NT2/D1 (cell line): Measurements from ENCODE around the gene SELENOO.

Experiments used
- DNase-seq: peaks from one replicate; pipeline ENCODE4 v3.0.0-alpha.2; 2011; ENCODE audit warnings: low read depth, low spot score
- H3K27me3 ChIP-seq: 2 replicates; pipeline ENCODE4 v1.6.0; 2011; ENCODE audit warnings: mild to moderate bottlenecking; ENCODE audit not compliant: insufficient read length, insufficient read depth
- H3K36me3 ChIP-seq: 2 replicates; pipeline ENCODE4 v1.6.1; 2011; ENCODE audit warnings: mild to moderate bottlenecking, low read length, mixed read lengths; ENCODE audit not compliant: insufficient read depth, insufficient read length
- H3K4me1 ChIP-seq: 2 replicates; pipeline ENCODE4 v1.5.1; 2011; ENCODE audit not compliant: insufficient read depth, insufficient read length
- H3K4me3 ChIP-seq: 2 replicates; pipeline ENCODE4 v1.5.1; 2011; ENCODE audit warnings: low read depth; ENCODE audit not compliant: insufficient read length
- H3K9ac ChIP-seq: 2 replicates; pipeline ENCODE4 v1.6.0; 2011; ENCODE audit warnings: low read depth; ENCODE audit not compliant: insufficient read length
- H3K9me3 ChIP-seq: 2 replicates; pipeline ENCODE4 v1.5.1; 2011; ENCODE audit warnings: mild to moderate bottlenecking, low read length; ENCODE audit not compliant: insufficient read depth
- SUZ12 ChIP-seq: IDR thresholded peaks from 2 replicates; pipeline ENCODE4 v1.6.1; 2011; ENCODE audit not compliant: insufficient read length, insufficient read depth; ENCODE audit errors: extremely low read depth
- YY1 ChIP-seq: IDR thresholded peaks from 2 replicates; pipeline ENCODE4 v1.6.1; 2011; ENCODE audit not compliant: insufficient read length, insufficient read depth
- ZNF274 ChIP-seq: IDR thresholded peaks from 2 replicates; pipeline ENCODE4 v1.6.1; 2011; ENCODE audit warnings: mild to moderate bottlenecking, low read depth, low read length

SELENOO gene

GRCh38 chr22:50200461-50201190 lies at the start of gene SELENOO:
Gene SELENOO, plus strand, starts transcription at chr22:50201011. Its CDS starts 26 bp downstream, at chr22:50201037.
- DNase-seq: peak; percentile 67
- Histone ChIP-seq H3K4me3 (peak within 1 kb of the TSS; percentile 81), H3K36me3 (peaks cover 43% of the 10 kb centered on the region), H3K4me1 (peaks cover 7% of the 10 kb centered on the region), H3K9me3 (no peaks in the 10 kb centered on the region), H3K27me3 (peaks cover 10% of the 10 kb centered on the region), H3K9ac (peak within 1 kb of the TSS; percentile 89)
- TF ChIP-seq ZNF274 (no peak), YY1 (no peak), SUZ12 (no peak)

- TF ChIP-seq ZNF274 (no peak), SUZ12 (no peak), YY1 (no peak)
- DNase-seq: no peak
- Histone ChIP-seq H3K9me3 (no peaks in the 10 kb centered on the region), H3K4me3 (no peak overlapping the region), H3K4me1 (peaks cover 6% of the 10 kb centered on the region), H3K9ac (no peak overlapping the region), H3K36me3 (no peaks in the 10 kb centered on the region), H3K27me3 (no peaks in the 10 kb centered on the region)
Measured at GRCh38 chr22:50151571-50152537, 49.0 kb upstream of the SELENOO start.

GRCh38 chr22:50153056-50153755 lies 47.6 kb upstream of the SELENOO start:
- Histone ChIP-seq H3K9ac (no peak overlapping the region), H3K9me3 (no peaks in the 10 kb centered on the region), H3K36me3 (no peaks in the 10 kb centered on the region), H3K27me3 (no peaks in the 10 kb centered on the region), H3K4me1 (peaks cover 2% of the 10 kb centered on the region), H3K4me3 (no peak overlapping the region)
- no peak for TF ChIP-seq YY1
- no peak for TF ChIP-seq ZNF274
- DNase-seq: no peak

GRCh38 chr22:50153756-50154140 lies 47.1 kb upstream of the SELENOO start:
- Histone ChIP-seq H3K4me3 (no peak overlapping the region), H3K9ac (no peak overlapping the region), H3K4me1 (peaks cover 2% of the 10 kb centered on the region), H3K27me3 (no peaks in the 10 kb centered on the region), H3K36me3 (no peaks in the 10 kb centered on the region), H3K9me3 (no peaks in the 10 kb centered on the region)
- TF ChIP-seq YY1 (no peak), ZNF274 (no peak), SUZ12 (no peak)
- DNase-seq: no peak

- TF ChIP-seq ZNF274: no peak
- TF ChIP-seq SUZ12: no peak
- no peak for TF ChIP-seq YY1
- Histone ChIP-seq H3K4me1 (peaks cover 4% of the 10 kb centered on the region), H3K27me3 (no peaks in the 10 kb centered on the region), H3K9ac (no peak overlapping the region), H3K4me3 (no peak overlapping the region), H3K36me3 (no peaks in the 10 kb centered on the region), H3K9me3 (no peaks in the 10 kb centered on the region)
- DNase-seq: no peak
Measured at GRCh38 chr22:50157709-50158375, 43.0 kb upstream of the SELENOO start.

- Histone ChIP-seq H3K9me3 (no peaks in the 10 kb centered on the region), H3K27me3 (no peaks in the 10 kb centered on the region), H3K9ac (no peak overlapping the region), H3K36me3 (no peaks in the 10 kb centered on the region), H3K4me3 (no peak overlapping the region), H3K4me1 (peaks cover 4% of the 10 kb centered on the region)
- no peak for DNase-seq
- TF ChIP-seq ZNF274 (no peak), SUZ12 (no peak), YY1 (no peak)
Measured at GRCh38 chr22:50160947-50161346, 39.9 kb upstream of the SELENOO start.
